NCI-H2196 (cell line): ENCODE results near the gene ATP1B3.
"Not testable (repeated sequence)": the region's sequence is repeated elsewhere in the genome, so short reads cannot be mapped to it uniquely, and the experiment has no call there.

Experiments
- DNase-seq: peaks from one replicate; lab custom pipeline; 2025; ENCODE audit not compliant: unreplicated experiment; lab: John Stamatoyannopoulos, UW

ATP1B3 gene

DNA sequence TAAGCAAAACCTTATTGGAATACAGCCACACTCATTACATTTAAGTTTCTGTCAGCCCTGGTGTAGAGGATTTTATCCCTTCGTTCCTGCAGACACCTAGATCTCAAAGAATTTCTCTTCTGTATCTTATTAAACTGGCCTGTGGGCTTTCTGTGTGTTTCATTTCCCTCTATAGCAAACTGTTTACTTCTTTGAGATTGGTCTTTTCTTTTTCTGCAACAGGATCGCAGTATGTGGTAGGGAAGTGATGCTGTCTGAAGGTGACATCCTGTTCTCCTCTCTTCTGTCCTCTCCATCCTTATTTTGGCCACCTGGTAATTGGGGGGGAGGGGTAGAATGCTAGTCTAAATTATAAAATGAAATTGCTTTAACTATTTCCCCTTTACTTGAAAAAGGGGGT lies 25.5 kb downstream of the ATP1B3 start:
- no peak for DNase-seq

DNA sequence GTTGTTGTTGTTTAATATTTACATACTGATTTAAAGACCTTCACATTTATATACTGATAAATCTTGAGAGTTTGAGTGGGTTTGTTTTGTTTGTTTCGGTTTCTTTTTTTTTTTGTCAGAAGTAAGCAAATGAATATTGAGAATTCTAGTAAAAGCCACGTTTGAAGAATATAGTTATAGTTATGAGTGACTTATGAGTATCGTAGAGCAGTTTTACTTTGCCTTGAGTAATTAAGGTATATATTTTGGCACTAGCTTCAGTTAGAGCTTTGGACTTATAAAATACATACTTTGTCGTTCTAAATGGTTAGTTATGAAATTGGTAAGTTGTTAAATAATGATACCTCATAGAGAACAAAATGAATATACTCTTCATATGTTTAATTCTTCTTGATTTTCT lies 27.8 kb downstream of the ATP1B3 start:
- no peak for DNase-seq

DNA sequence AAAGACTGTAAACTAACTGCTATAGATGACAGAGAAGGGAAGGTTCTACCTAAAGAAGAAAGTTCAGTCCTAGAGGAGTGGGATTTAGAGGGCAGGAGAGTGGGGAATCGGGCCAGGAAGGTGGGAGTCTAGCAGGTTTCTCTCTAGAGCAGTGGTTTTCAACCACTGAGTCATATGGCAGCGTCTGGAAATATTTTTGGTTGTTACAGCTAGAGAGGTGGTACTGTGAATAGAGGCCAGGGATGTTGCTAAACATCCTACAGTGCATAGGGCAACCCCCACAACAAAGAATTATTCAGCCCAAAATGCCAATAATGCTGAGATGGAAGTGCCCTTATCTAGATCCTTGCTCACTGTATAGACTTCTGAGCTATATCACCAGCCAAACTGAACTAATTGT lies 28.7 kb downstream of the ATP1B3 start:
- no peak for DNase-seq

GRCh38 chr3:141909408-141909807 lies 33.0 kb downstream of the ATP1B3 start:
- DNase-seq, result no peak

GRCh38 chr3:141909986-141910385 lies 33.5 kb downstream of the ATP1B3 start:
- DNase-seq, result not testable (repeated sequence)

- DNase-seq, result peak; percentile 55
Measured at GRCh38 chr3:141913150-141913811, 36.8 kb downstream of the ATP1B3 start.

GRCh38 chr3:141914311-141914710 lies 37.9 kb downstream of the ATP1B3 start:
- no peak for DNase-seq

GRCh38 chr3:141915016-141915415 lies 38.6 kb downstream of the ATP1B3 start:
- no peak for DNase-seq

DNA sequence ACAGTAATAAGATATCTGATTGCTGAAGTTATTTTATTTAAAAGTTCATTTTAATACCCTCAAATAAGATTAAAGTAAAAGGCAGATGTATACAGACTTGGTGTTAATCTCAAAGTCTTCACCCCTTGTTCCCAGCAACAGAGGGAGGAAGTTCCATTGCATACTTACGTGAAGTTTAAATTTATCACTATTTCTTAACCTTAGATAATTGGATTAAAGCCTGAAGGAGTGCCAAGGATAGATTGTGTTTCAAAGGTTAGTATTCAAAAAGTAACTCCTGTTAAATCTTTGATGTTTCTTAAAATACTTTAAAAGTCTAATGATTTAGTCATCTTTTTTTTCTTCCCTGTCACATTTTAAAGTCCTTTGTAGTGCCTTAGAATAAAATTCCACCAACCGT lies 39.3 kb downstream of the ATP1B3 start:
- DNase-seq, result no peak

DNA sequence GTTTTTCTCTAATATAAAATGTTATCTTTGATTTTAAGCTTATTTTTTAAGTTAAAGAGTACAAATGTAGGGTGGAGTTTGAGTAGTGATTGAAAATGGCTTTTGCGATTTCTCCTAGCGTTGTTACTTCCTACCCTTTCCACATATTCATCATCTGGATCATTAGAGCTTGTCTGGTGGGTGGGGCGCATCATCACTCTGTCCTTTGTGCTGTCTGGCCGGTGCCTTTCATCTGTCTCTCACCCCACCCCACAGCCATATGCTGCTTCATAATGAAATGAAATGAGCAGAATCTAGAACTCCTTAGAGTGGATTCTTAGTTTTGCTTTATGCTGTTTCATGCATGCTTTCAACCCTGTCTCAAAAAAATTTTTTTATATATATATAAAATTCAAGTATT lies 44.3 kb downstream of the ATP1B3 start:
- no peak for DNase-seq

DNA sequence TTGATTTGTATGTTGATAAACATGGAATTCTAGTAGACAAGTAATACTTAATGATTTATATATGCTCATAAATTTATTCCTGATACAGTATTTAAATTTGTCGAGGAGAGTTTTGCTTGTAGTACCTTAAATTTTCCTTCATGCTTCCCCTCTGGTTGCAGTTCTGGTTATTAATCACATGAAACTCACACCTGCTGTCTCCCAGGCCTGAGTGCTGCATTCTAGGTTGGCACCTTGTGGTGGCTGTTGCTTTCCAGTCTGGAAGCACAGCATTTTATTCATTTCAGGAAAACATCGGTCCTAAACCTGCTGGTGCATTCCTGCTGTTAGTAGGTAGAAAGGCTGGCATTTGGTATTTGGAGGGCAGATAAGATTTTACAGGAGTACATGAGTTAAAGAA lies 44.9 kb downstream of the ATP1B3 start:
- DNase-seq, result no peak

DNA sequence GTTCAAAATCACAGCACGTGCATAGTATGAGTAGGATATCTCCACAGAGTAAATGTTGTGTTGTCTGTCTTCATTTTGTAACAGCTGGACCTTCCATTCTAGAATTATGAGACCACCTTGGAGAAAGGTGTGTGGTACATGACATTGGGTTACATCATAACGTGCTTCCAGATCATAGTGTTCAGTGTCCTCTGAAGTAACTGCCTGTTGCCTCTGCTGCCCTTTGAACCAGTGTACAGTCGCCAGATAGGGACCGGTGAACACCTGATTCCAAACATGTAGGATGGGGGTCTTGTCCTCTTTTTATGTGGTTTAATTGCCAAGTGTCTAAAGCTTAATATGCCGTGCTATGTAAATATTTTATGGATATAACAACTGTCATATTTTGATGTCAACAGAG lies 49.2 kb downstream of the ATP1B3 start:
- DNase-seq, result not testable (repeated sequence)

GRCh38 chr3:141926929-141927328 lies 50.5 kb downstream of the ATP1B3 start:
- no peak for DNase-seq

DNA sequence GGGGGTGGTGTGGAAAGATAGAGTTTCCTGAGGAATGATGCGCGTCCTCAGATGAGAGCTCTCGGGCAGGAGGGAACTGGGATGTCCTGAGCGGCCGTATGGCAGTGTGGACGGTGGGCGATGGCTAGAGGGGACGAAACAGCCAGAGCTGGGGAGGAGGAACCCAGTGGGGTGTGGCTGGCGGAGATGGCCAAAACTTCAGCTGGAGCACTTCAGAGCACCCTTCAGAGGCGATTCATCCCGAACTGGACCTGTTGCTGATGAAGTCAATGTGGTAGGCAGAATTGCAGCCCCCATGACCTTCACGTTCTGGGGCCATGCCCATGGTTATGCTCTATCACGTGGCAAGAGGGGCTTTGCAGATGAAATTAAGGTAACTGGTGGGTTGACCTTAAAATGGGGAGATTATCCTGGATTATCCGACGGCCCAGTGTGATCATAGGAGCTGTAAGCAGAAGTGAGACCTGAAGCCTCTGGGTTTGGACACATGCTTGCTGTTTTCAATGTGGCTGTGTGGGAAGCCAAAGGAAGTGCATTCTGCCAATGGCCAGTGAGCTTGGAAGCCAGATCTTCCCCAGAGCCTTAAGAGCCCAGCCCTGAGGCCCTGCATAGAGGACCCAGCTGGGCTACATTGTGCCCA lies 52.3 kb downstream of the ATP1B3 start:
- no peak for DNase-seq

GRCh38 chr3:141929341-141929995 lies 53.0 kb downstream of the ATP1B3 start:
- no peak for DNase-seq

DNA sequence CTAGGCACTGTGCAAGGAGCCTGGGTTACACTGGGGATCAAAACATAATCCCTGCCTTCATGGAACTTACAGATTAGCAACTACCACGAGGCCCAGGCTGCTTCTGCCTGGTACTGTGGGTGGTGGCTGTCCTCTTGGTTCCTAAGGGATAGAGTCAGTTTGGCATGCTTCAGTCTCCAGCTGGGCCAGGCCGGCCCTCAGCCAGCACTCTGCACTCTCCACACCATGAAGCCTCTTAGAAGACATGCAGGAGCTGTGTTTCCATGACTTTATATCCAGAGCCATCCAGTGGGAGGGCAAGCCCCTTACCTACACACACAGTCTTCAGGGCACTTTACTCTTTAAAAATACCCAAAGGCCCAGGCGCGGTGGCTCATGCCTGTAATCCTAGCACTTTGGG lies 54.4 kb downstream of the ATP1B3 start:
- DNase-seq, result no peak

- DNase-seq, result no peak
Measured at GRCh38 chr3:141933421-141934300, 57.2 kb downstream of the ATP1B3 start.

GRCh38 chr3:141934354-141934753 lies 57.9 kb downstream of the ATP1B3 start:
- no peak for DNase-seq

DNA sequence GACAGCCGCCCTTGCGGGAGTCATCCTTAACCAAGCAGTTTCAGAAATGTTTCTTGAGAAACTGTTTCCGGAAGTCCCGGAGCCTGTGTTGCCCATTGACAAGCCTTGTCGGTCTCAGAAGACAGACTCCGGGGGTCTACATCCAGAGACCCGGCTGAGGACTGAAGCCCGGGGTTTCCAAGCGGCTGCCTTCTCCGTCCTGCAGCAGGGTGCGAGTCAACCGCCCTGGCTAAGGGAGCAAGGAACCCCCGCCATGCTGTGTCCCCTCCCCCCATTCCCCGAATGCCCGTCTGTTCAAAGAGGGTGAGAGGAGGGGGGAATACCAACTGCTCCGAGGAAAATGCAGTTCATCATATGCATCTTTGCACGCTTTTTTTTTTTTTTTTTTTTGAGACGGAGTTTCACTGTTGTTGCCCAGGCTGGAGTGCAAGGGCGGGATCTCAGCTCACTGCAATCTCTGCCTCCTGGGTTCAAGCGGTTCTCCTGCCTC lies 61.6 kb downstream of the ATP1B3 start:
- DNase-seq, result no peak

DNA sequence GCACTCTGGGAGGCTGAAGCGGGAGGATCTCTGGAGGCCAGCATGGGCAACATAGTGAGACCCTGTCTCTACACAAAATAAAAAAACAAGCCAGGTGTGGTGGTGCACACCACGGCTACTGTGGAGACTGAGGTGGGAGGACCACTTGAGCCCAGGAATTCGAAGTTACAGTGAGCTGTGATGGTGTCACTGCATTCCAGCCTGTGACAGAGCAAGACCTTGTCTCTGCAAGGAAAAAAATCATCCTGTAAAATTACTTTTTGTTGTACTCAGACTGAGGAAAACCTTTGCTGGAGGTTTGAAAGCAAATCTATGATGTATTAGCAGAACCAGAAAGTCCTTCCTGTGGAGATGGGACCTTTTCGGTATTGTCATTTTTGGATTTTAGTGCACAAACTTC lies 63.3 kb downstream of the ATP1B3 start:
- DNase-seq, result no peak

DNA sequence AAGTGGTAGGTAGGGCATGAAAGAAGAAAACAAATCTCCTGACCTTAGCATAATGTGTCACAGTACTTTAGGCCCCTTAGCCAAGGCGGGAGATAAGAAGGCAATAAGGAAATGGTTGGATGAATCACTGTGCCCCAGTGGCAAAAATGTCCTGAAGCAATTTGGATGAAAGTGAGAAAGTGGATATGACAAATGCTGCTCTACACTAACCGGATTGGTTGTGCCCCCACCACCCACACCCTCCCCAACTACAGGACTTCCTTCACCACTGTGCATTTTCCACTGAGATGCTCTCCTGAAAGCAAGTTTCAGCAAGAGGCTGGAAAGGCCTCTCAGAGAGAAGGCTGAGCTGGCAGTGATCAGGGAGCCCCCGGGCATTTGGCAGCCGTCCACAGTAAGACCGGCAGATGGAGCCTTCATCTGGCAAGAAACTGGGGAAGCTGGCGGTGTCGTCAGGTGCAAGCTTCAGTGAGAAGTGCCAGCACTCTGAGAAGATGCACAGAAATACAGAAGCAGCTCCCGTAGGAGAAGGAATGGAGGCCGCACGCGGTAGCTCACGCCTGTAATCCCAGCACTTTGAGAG lies 63.8 kb downstream of the ATP1B3 start:
- DNase-seq, result peak; percentile 83
